NCI-H2107 (cell line): Measurements from ENCODE around the gene CPEB1.
"Not testable (repeated sequence)": the region's sequence is repeated elsewhere in the genome, so short reads cannot be mapped to it uniquely, and the experiment has no call there.

Experiments
- DNase-seq: peaks from one replicate; lab custom pipeline; 2025; lab: John Stamatoyannopoulos, UW

CPEB1 gene

DNA sequence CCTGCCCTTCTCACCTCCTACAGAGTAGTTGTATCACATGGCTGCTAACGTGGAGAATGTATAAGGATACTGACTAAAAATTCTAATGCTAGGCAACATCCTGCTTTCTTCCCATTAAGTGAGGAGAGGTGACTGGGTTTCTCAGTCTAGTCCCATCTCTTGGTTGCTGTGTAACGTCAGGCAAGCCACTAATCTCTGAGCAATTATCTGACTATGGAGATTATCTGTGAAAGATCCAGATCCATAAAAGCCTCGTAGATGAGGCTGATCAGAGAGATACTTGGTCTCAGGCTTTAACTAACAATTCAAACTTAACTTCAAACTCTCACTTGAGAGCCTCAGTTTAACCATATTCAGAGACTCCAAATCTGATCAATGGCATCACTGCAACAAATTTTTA is 102.2 kb downstream of the CPEB1 start:
- DNase-seq, result no peak

DNA sequence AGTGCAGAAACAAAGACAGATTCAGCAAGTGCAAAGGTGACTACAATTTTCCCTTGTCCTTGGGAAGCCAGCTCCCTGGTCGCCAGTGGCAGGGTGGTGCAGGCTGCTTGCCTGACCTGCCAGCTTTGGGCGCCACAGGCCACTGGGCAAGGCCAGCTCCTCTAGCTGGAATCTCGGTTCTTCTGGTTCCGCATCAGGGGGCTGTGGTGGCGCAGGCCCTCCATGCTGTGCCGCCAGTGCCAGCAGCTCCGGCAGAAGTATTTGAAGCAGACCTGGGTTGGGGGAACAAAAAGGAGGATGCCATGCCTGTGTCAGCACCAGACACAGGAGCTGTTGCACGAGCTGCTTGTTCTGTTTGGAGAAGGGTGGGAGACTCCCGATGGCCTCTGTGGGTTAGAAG is 102.7 kb downstream of the CPEB1 start:
- no peak for DNase-seq

DNA sequence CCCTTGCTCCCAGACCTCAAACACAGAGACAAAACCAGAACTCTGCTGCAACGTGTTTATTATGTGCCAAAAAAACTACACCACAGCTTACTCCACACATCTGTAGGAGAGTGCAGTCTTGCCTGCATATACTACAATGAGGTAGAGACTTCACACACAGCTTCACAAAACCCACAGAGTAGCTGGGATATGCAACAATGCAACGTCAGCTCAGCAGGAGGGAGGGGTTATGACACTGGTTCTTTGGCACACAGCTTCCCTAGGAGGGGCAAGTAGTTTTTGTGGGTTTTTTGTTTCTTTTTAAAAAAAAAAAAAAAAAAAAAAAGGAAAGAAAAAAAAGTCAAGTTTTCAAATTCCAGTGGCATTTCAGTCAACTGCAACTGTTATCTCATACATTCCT is 104.0 kb downstream of the CPEB1 start:
- no peak for DNase-seq

DNA sequence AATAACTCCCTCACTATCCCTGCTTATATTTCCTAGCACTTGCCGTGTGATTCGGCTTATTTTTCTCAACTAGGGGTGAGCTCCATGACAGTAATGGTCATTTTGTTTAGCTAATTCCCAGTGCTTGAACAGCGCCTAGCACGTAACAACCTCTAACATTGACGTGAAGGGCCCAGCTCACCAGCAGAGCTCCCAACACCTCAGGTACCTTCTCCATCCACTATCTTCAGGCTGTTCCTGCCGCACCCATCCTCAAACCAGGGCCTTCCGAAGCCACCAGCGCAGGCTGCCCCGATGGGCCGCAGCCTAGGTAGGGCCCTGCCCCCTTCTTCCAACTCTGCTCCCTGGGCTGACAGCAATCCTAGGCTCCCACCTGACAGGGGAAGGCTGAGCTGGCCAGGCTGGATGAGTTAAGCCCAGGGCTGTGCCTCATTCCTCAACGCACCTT is 106.2 kb downstream of the CPEB1 start:
- DNase-seq, result no peak

DNA sequence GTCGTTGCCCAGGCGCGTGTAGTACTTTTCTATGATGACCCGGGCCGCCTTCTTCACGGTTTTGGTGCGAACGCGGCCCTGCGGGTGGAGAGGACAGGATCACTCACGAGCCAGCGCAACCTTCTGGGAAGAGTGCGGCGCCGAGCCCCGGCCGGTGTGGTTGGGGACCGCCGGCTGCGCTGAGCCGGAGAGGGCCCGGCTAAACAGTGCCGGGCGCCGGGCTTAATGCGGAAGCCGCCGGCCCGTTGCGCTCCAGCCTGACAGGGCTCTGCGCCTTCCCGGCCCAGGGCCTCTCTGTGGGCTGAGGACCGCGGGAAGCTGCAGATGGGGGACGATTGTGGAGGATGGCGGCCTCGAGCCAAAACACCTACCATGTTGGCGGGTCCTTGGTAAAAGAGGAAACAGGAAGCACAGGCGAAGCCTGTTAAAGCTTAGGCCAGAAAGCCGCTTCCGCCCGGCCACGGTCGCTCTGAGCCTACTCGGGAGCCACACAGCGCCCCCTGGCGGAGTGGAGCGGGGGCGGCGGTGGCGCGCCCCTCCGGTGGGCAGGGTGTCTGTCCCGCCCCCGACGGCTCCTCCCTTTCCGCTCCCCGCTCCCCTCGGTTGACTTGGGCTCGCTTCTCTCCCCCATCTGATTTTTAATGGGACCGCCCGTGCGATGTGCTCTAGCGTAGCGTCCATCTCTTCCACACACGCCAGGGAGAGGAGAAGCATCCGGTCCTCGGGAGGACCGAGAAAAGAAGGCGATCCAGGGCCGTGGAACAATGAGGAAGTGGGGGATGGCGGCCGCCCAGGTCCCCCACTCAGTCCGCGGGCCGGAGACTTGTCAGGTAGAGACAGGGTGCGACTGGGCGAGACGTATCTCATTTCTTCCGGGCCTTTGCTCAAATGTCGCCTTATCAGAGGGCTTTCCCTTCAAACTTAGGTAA is 106.8 kb downstream of the CPEB1 start, which contains the start of gene RPS17:
TSS of gene RPS17 (minus strand) at position 403 of the 929 bp plus-strand sequence. CDS start at position 374, 29 bp downstream.
- no peak for DNase-seq

DNA sequence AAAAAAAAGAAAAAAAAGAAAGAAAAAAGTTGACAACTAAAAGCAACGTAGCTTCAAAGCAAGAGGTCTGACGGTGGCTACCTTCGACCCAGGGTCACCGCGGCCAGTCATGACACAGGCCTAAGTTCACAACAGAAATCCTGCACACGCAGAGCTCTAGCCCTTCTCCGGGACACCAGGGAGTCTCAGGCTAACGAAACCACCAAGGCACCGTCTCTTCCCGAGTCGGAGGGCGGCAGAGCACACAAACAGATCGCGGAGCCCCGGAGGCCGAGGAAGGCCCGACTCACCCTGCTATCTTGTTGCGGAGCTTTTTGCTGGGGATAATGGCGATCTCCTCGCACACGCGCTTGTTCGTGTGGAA is 107.5 kb downstream of the CPEB1 start:
- no peak for DNase-seq

DNA sequence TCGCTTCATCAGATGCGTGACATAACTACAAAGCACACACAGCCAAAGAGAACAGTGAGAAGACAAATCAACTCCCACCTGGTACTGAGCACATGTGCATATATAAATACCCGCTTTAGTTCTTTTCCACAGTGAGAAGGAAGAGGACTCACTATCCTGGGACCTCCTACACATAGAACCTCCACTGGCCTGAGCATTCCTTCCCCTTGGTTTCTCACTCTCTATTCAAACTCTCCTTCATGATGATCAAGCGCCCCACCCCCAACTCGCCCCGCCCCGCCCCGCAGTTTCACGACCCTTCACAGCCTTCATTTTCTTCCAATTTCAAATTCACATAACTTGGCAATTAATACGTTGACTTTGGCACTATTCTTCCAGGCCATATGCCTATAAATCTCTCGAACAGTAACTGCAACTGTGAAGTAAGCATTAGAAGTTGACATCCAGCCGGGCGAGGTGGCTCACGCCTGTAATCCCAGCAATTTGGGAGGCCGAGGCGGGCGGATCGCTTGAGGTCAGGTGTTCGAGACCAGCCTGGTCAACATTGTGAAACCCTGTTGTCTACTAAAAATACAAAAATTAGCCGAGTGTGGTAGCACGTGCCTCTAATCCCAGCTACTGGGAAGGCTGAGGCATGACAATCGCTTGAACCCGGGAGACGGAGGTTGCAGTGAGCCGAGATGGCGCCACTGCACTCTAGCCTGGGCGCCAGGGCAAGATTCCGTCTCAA is 108.0 kb downstream of the CPEB1 start:
- DNase-seq, result no peak

DNA sequence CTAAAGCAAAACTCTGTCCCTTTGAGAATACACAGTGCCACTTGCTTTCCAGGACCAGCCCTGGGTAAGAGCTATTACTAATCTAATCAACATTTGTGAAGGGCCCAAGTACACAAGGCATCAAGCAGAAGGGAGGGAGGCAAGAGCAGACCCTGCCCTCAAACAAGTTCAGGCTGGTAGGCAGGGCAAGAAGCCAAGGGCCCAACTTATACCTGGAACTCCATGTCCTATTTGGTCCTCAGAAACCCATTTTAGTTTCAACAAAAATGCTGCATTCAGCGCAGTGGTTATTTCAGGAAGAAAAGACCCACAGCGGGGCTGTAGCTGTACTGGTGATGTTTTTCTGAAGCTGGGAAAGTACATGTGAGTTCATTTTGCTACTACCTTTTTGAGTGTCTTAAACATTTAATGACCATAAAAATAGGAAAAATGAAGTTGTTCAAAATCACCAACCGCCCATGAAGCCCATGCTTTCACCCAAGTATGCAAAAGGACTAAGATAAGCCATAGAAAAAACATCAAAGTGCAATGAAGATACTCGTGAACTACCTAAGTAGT is 109.7 kb downstream of the CPEB1 start:
- DNase-seq, result no peak

DNA sequence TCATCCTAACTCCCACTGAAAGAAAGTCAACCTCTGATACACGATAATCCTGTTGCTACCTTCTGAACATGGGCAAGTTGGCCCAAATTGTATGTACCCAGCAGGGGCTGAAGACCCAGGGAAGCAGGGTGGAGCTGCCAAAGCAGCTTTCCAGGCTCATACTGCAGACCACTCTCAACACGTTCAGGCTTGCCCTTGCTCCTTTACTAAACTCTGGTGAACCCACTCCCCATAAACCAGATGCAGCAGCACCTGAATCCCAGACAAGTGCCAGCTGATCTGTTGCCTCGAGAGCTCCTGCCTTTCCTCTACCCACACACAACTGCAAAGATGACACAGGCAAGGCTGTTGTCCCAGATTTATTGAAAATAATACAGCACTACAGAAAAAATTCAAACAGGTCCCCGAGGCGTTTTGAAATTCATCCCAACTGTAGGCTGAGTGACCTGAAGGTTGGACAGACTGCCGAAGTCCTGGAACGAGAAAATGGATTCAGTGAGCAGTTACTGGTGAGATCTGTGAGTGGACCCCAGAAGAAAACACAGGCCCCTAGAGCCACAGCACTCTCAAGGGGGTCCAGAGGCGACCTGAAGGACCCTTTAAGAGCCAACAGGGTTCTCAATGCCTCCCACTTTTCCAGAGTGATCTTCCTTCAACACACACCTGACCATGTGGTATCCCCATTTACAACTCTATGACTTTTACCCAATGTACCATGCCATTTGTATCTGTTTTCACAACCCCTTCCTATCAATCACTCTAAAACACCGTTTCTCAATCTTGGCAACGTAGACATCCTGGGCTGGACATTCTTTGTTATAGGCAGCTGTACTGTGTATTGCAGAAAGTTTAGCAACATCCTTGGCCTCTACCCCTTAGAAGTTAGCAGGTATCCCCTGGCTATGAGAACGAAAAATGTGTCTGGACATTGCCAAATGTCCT is 110.5 kb downstream of the CPEB1 start:
- no peak for DNase-seq

DNA sequence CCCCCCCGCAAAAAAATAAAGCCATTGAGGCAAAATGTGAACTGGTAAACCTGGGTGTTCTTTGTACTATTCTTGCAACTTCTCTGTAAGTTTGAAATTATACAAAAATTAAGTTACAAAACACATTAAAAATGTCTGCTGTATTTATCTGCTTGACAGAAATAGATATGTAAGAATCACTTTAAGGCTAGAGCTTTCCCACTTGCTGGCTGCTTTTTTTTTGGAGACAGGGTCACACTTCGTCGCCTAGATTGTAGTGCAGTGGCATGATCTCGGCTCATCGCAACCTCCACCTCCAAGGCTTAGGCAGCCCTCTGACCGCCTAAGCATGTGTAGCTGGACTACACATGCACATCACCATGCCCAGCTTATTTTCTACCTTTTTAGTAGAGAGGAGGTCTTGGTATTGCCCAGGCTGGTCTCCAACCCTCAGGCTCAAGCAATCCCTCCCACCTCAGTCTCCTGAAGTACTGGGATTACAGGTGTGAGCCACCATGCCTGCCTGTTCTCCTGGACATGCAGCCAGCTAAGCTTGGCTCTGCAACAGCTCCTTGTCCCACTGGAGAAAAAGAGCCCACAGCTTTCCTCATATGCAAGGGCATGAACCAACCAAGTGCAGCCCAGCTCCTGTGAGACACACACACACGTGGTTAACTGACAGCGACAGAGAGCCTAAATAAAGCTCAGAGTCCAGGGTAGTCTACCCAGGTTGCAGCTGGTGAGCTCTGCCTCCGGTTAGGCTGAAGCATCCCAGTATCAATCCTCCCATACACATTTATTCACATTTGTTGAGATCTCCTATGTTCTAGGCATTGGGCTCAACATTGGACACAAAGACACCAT is 111.4 kb downstream of the CPEB1 start:
- DNase-seq, result no peak

DNA sequence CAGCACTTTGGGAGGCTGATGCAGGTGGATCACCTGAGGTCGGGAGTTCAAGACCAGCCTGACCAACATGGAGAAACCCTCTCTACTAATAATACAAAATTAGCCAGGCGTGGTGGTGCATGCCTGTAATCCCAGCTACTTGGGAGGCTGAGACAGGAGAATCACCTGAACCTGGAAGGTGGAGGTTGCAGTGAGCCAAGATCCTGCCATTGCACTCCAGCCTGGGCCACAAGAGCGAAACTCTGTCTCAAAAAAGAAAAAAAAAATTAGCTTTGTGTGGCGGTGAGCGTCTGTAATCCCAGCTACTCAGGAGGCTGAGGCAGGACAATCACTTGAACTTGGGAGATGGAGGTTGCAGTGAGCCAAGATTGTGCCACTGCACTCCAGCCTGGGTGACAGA is 112.0 kb downstream of the CPEB1 start:
- not testable (repeated sequence) for DNase-seq

DNA sequence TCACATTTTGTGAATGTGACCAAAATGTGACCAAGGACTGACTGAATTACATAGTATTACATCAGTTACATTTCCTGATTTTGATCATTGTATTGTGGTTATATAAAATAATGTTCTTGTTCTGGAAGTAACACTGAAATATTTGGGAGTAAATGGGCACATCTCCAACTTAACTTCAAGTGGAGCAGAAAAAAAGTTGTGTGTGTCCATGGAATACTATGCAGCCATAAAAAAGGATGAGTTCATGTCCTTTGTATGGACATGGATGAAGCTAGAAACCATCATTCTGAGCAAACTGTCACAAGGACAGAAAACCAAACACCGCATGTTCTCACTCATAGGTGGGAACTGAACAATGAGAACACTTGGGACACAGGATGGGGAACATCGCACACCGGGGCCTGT is 112.7 kb downstream of the CPEB1 start:
- DNase-seq, result not testable (repeated sequence)

DNA sequence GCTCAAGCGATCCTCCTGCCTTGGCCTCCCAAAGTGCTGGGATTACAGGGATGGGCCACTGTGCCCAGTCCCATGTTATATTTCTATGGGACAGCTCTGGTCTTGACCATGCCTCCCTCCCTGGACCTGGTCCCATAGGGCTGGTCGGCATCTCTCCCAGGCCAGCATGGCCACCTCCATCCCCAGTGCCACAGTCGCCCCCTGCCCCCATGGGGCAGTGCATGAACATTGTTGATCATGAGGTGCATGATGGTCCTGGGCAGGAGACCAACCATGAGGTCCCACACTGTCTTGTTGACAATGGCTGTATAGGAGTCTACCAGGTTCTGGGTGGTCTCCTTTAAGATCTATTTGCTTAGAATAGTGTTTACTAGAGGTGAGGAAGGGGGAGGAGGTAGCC is 113.4 kb downstream of the CPEB1 start:
- DNase-seq, result no peak

DNA sequence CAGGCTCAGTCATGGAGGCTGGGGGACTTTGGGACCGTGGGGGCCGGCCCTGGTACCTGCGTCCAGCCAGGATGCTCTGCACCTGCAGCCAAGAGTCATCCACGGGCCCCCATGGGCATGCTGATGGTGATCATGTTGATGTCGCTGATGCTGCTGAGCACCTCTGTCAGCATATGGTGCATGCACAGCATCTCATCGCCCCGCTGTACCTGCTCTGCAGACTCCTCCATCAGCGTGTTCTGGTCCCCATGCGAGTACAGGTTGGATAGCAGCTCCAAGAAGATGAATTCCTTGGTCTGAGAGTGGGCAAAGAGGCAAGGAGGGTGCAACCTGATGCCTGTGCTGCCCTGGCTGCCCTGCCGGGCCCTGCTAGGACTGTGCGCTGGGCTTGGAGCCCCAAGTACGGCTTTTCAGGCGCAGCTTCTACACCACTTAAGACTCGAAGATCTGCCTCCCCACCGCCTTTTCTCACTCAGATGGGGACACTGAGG is 114.1 kb downstream of the CPEB1 start:
- DNase-seq, result no peak

DNA sequence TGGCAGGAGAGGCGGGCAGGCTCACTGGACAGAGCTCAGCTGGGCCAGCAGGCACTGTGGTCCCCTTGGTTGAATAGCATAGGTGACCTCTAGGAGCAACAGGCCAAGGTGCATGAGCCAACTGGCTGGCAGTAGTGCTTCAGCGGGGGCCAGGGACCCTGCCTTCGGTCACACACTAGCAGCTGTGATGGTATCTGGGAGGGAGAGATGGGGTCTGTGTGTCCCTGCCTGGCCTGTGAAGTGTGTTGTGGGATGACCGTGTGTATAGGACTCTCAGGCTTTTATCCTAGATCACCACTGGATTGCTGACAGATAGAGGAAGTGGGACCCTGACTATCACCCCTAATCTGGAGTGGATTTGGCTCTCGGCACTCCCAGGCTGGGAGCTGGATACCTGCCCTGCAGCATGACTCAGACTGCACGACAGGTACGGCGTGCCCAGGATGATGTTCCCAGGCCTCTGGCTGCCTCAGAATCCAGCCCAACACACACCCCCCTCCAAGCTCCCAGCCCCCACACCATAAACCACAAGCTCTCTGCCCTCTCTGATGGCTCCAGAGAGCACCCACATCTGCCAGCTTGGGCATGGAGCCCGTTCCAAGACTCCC is 114.7 kb downstream of the CPEB1 start:
- no peak for DNase-seq

DNA sequence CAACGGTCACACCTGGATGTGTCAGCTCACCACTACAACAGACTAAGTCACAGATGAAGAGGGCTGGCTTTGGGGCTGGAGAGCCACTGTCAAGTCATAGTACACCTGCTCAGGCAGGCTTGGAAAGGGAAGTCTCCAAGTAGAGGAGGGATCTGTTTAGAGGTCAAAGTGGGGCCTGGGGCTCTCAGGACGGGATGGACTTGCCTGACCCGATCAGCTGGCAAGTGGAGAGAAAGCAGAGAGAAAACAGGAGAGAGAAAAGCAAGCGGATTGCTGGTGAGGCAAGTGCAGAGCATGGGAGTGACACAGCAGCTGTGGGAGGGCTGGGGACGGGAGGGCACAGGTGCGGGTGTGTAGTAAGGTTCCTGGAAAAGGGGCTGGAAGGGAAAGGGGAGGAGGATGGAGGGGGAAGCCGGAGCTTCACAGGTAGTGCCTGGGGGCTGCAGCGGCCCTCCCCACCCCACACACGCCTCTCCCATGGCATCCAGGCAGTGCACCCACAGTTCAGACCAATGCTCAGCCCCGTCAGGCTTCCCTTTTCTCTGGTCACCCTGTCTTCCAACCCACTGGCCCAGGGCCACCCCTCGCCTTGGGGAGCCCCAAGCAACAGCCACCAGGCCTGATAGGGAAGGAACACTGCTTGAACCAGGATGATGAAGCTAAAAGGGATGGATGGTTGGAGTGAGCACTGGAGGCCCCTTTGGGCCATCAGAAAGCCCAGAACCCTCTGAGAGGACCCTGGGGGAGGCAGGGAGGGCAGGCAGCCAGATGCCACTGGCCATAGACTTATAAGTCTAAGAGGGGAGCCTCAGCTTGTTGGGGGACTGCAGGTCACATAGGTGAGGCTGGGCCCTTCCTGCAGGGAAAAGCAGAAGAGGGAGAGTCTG is 115.4 kb downstream of the CPEB1 start:
- DNase-seq, result no peak

DNA sequence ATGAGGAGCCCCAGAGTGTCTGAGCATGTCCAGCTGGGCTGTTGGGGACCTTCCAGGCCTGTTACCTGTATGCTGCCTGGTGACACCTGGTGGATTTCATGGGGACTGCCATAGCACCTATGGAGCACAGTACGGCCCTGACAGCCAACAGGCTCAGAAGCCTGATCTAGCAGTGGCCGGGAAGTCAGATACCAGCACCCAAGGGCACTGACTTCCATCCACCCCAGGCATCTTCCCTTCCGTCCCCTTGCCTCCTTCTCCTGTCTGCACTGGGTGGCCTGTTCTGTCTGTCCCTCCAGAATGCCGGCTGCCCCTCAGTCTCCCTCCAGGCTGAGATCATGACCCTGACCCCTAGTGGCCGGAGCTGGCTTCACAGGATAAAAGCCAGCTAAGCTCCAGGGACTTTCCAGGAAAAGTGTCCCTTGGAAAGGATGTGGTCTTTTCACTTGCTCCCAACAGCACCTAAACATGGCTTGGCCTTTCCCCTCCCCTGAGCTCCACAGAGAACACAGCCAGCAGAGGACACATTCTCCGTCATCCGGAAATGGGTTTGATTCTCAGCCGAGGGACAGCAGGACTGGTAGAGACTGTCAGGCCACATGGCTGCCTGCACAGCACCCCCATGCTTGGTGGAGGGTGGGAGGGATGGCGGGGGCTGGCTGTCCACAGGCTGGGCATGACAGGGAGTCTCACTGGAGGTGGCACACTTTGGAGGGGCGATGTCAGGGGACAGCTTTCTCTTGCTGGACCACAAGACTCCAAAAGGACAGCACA is 116.4 kb downstream of the CPEB1 start:
- DNase-seq, result no peak

DNA sequence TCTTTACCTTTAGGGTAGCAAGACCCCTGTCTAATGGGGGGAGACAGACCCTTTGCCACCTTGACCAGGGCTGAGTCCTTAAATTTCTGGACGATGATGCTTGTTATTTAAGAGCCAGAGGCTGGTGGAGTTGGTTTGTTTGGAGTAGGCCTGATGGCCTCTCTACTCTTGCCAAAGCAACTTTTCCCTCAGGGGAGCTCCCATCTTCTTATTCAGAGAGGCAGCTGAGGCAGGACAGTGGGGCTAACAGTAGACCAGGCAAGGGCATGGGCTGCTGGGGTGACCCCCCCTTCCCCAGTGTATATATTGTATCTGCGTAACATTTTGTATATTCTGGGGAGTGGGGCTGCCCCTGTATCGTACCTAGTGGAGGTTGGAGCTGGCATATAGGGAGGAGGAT is 117.2 kb downstream of the CPEB1 start:
- no peak for DNase-seq
